Measurements from ENCODE around the gene TRAPPC10.
A peak's percentile ranks its signal among the peaks of the same experiment; 100 is the strongest.

The TRAPPC10 gene, protein sequence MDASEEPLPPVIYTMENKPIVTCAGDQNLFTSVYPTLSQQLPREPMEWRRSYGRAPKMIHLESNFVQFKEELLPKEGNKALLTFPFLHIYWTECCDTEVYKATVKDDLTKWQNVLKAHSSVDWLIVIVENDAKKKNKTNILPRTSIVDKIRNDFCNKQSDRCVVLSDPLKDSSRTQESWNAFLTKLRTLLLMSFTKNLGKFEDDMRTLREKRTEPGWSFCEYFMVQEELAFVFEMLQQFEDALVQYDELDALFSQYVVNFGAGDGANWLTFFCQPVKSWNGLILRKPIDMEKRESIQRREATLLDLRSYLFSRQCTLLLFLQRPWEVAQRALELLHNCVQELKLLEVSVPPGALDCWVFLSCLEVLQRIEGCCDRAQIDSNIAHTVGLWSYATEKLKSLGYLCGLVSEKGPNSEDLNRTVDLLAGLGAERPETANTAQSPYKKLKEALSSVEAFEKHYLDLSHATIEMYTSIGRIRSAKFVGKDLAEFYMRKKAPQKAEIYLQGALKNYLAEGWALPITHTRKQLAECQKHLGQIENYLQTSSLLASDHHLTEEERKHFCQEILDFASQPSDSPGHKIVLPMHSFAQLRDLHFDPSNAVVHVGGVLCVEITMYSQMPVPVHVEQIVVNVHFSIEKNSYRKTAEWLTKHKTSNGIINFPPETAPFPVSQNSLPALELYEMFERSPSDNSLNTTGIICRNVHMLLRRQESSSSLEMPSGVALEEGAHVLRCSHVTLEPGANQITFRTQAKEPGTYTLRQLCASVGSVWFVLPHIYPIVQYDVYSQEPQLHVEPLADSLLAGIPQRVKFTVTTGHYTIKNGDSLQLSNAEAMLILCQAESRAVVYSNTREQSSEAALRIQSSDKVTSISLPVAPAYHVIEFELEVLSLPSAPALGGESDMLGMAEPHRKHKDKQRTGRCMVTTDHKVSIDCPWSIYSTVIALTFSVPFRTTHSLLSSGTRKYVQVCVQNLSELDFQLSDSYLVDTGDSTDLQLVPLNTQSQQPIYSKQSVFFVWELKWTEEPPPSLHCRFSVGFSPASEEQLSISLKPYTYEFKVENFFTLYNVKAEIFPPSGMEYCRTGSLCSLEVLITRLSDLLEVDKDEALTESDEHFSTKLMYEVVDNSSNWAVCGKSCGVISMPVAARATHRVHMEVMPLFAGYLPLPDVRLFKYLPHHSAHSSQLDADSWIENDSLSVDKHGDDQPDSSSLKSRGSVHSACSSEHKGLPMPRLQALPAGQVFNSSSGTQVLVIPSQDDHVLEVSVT

DNA sequence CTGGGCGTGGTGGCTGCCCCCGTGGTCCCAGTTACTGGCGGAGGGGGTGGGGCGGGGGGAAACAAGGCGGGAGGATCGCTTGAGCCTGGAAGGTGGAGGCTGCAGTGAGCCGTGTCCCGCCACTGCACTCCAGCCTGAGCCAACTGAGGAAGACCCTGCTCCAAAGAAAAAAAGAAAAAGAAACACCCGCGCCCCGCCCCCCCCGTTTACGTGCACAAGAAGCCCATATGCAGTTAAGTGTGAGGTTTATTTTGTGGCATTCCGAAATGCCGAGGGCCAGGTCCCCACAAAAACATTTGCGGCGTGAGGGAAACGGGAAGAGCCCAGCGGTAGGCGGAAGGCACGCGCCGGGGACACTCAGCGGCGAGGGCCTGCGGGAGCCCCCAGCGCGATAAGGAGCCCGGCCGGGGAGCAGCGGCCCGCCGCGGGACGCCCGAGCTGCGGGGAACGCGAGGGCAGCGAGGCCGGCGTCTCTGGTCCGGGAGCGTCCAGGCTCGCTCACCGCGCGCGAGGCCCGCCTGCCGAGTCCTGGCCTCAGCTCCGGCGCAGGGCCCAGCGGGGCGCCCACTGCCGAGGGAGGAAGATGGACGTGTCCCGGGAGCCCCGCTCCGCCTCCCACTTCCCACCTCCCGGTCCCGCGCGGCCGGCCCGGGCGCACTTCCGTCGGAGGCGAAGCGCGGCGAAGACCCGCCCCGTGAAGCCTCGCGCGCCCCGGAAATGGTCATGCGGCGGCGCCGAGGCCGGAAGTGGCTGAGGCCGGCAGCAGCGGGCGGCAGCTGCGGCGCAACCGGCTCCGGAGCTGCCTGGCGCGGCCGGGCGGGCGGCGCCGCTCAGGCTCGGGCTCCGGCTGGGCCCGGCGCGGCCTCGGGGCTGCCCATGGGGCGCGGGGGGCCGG lies at the start of gene TRAPPC10:
TSS of gene TRAPPC10 (plus strand) at position 731 of the 895 bp plus-strand sequence. CDS start 185 bp downstream, outside the sequence.
- DNase-seq (ENCODE audit: low spot score), result peak; percentile 91

DNA sequence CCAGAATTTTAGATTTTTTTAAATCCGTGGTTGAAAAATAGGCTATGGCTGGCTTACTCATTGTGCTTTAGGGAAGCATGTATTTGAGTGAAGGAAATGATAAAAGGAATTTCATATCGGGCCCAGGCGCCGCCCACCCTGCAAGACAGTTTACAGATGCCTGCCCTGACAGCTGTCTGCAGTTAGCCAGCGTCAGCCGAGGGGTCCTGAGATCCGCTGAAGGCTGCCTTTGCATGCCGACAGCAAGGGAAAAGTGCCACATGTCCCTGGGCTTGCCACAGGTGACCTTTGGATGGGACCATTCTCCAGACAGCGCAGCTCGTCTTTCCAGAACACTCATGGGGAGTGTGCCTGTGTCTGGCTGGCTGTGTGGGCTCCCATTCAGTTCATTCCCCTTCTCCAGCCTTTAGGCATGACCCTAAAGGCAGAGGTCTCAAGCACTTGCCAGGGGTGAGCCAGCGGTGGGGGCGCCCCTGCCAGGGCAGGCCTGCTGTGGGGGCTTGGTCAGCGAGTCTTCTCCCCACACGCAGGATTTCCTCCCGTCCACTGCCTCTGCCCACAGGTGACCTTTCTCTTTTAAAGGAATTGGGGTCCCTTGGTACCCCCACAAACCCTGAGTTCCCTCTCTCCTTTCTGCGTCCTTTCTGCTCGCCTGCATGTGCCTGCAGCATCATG lies 46.1 kb upstream of the TRAPPC10 start:
- no peak for DNase-seq (ENCODE audit: low spot score)

DNA sequence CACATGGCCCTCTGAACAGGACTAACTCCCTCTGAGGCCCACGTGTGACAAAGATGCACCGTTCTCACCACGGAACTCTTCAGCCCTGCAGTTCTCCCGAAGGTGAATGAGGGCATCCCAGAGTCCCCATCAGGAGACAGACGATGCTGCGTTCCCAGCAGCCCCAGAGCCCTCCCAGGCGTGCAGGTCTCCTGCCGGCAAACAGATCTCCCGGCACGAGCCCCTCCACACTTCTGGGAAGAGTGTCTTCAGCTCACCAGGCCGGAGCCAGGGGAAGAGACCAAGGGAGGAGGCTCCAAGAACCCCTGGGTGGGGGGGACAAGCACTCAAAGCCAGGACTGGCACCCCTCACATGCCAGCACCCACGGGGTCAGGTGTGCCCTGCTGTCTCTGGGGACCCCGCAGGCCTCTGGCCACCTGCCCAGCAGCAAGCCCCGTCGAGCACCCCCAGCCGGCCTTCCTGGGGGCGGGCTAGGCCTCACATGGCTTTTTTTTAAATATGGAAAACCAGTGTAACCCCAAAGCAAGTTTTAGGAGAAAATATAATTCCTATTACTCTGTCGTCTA lies 45.1 kb upstream of the TRAPPC10 start:
- DNase-seq (ENCODE audit: low spot score), result no peak

DNA sequence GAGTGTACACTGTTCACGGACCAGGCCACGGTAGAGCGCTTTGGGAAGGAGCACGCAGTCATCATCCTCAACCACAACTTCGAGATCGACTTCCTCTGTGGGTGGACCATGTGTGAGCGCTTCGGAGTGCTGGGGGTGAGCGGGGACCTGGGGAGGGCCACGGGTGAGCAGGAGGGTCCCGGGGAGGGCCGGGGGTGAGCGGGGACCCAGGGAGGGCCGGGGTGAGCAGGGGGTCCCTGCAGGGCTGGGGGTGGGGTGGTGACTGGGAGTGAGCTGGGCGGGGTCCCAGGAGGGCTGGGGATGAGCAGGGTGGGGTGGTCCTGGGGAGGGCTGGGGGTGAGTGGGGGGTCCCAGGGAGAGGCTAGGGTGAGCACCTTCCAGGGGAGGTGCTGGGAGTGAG lies 44.1 kb upstream of the TRAPPC10 start:
- DNase-seq (ENCODE audit: low spot score), result no peak

DNA sequence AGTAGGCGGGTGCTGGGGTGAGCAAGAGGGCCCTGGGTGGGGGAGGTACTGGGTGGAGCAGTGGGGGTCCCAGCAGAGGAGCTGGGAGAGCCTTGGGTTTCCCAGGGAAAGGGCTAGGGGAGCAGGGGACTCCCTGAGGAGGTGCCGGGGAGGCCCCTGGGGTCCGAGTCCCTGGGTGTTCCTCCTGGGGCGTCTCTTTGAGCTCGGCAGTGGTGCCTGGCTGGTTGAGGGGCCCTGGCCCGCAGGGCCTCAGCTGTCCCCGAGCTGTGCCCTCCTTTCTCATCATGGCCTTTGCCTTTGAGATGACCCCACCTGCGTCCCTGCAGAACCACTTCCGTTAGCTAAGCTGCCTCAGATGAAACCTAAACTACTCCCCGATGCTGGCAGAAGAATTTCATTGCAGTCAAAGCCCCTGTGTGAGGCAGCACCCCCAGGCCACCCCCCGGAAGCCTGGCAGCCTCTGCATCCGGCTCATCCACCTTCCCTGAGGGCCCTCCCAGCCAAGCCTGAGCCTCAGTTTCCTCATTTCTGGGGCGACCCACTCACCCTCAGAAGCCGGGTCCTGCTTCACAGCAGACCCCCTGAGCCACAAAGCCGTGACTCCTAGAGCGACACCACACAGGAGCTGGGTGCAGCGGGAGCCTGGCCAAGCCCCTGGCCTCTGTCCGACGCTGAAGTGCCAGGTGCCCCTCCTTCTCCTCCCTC lies 43.5 kb upstream of the TRAPPC10 start:
- no peak for DNase-seq (ENCODE audit: low spot score)

DNA sequence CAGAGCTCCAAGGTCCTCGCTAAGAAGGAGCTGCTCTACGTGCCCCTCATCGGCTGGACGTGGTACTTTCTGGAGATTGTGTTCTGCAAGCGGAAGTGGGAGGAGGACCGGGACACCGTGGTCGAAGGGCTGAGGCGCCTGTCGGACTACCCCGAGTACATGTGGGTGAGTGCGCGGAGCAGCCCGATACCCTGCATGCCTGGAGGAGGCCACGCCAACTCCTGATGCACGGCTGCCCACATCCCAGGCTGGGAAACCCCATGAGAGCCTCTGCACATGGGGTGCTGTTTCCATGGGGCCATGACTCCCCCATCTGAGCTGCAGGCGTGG lies 43.0 kb upstream of the TRAPPC10 start:
- no peak for DNase-seq (ENCODE audit: low spot score)

DNA sequence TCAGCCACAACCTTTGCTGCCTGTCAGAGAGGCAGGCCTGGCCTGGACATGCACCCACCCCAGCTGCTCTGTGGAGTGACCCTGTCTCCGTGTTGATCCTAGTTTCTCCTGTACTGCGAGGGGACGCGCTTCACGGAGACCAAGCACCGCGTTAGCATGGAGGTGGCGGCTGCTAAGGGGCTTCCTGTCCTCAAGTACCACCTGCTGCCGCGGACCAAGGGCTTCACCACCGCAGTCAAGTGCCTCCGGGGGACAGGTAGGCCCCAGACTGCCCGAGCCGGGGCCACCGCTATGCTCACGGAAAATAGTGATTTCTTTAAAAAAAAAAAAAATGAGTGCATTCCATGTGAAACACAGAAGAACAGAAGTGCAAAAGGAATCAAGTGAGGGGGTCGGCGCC lies 41.6 kb upstream of the TRAPPC10 start:
- no peak for DNase-seq (ENCODE audit: low spot score)

DNA sequence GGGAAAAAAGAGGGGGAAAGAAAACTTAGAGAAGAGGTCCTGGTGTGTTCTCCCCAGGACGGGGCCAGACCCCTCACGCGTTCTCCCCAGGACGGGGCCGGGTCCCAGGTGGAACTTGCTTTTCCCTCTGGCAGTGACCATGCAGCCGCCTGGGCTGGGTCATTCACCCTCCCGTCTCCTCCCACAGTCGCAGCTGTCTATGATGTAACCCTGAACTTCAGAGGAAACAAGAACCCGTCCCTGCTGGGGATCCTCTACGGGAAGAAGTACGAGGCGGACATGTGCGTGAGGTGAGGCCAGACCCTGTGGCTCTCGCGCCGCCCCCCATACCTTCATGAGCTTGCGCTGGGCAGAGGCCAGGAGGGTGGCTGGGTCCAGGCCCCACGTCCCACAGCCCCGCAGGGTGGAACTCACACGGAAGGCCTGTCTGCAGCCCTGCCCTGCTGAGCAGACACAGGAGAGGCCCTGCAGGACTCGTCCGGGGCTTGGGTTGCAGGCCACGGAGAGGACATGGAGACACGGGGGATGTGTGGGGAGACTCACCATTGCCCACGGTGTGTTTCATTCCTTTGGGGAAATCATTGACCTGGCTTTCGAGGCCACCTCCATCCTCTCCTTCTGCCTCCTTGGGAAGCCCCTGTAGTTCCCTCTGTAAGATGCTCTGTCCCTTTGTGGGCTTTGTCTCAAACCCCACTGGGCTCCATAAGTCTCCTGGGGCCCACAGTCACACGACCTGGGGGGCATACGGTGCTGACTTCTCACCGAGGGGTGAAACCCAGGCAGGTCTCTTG lies 40.7 kb upstream of the TRAPPC10 start:
- no peak for DNase-seq (ENCODE audit: low spot score)

DNA sequence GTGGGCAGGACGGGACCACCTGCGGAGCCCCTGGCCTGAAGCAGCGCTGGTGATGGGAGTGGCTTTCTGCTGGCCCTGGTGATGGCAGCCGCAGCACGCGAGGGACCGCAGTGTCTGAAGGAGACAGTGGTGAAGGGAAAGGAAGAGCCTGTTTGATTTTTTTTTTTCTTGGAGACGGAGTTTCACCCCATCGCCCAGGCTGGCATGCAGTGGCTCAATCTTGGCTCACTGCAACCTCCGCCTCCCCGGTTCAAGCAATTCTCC lies 40.2 kb upstream of the TRAPPC10 start:
- DNase-seq (ENCODE audit: low spot score), result no peak

DNA sequence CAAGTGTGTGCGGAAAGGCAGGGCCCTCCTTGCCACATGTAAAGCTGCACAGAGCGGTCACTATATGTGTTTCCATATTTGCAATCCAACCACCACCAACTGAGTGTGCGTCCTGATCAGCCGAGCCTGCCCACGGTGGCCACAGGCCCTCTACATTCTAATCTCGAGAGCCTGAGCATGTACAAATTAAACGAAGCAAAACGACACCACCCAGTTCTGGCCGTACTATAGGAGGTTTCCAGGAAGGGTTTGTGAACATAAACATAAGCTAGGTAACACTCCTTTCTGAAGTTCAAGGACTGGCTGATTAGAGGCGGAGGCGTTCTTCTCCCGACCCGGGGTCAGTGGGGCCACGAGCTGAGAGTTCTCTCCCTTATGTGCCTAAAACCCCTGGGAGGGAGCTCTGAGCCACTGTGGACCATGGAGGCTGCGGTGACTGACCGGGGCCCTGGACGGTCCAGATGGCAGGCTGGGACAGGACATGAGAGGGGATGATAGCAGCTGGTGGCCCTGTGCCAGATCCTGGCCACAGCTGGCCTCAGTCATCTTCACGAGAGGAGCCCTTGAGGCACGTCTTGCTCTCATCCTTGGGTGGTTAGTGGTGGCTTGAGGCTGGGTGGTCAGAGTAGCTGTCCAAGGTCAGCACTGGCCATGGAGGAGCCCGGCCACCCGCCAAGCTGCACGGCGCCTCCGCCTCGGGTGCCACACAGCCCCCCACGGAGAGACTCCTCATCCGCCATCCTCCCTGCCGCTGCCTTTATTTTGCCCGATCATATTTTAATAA lies 39.1 kb upstream of the TRAPPC10 start:
- no peak for DNase-seq (ENCODE audit: low spot score)

DNA sequence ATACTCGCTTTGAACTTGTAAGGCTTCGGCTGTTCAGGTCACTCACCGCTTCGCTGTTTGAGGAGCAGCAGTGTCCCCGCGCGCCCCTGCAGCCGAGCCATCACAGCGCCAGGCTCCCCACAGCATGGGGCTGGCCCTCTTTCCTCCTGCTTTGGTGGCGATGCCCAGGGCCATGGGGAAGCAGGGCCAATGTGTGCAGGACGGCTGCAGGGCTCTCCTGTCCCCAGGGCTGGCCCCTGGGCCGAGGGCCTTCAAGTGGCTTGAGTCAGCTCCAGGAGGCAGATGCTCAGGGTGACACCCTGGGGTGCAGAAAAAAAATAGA lies 38.5 kb upstream of the TRAPPC10 start:
- DNase-seq (ENCODE audit: low spot score), result no peak

DNA sequence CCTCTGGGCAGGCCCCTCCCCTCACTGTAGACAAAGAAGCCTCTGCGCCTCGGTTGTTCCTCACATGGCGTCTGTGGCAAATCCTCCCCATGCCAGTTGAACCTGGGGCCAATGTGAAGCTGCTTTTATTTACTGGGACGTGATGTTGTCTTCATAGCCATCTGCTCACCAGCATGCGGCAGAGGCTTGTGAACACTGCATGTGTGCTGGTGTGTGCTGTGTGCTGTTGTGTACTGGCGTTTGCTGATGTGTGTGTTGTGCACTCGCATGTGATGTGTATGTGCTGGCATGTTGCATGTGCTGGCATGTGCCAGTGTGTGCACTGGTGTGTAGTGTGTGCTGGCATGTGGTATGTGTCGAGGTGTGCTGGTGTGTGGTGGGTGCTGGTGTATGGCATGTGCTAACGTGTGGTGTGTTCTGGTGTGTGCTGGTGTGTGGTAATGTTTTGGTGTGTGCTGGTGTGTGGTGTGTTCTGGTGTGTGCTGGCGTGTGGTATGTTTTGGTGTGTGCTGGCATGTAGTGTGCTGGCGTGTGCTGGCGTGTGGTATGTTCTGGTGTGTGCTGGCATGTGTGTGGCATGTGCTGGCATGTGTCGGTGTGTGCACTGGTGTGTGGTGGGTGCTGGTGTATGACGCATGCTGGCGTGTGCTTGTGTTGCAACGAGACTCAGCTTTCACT lies 37.2 kb upstream of the TRAPPC10 start:
- DNase-seq (ENCODE audit: low spot score), result no peak

DNA sequence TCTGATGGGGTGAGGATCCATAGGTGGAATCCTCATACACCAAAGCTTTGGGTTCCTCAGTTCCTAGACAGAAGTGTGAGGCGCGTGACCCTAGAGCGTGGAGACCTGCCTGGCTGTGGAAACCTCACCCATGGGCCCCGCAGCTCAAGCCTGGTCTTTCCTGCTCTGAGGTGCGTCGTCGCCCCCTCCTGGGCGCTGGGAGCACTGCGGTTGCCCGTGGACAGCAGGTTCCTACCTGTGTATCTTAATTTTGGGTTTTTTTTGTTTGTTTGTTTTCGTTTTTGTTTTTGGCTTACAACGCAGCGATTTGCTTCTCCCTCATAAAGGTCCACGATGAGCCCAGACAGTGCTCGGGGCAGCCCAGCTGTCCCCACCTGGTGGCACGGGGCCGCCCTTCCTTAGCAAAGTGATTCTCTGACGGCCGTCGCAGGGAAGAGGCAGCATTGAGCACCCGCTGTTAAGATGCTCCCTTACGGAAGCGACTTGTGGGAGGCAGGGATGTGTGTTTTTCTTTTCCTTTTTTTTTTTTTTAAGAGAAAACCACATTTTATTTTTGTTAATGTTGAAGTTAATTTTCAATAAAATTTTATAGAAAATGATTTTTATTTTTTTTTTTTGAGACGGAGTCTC lies 36.5 kb upstream of the TRAPPC10 start:
- DNase-seq (ENCODE audit: low spot score), result peak; percentile 86

DNA sequence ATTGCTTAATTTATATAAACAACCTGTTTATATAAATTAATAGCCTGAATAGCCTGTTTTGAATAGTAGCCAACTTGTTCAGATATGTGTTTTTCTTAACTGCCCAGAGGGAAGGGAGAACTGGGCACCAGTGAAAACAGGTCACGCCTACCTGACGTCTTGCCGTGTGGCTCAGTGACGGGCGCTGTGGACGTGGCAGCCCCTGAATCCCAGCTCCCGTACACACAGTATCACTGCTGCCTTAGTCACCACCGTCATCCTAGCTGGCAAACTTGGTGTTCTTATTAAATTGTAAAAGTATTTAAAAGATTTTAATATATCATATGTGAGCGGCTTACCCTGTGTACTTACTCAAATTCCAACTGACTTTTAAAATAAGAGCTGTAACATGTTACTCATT lies 35.4 kb upstream of the TRAPPC10 start:
- no peak for DNase-seq (ENCODE audit: low spot score)

DNA sequence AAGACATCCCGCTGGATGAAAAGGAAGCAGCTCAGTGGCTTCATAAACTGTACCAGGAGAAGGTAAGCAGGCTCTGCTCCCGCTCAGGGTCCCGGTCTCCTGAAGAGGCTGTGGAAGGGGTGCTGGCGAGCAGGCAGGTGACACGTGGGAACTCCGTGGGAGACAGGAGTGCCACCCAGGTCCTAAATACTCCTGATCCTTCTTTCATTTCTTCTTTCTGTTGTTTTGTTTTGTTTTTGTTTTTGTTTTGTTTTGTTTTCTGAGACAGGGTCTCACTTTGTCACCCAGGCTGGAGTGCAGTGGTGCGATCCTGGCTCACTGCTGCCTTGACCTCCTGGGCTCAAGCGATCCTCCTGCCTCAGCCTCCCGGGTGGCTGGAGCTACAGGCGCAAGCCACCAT lies 34.0 kb upstream of the TRAPPC10 start:
- DNase-seq (ENCODE audit: low spot score), result no peak

DNA sequence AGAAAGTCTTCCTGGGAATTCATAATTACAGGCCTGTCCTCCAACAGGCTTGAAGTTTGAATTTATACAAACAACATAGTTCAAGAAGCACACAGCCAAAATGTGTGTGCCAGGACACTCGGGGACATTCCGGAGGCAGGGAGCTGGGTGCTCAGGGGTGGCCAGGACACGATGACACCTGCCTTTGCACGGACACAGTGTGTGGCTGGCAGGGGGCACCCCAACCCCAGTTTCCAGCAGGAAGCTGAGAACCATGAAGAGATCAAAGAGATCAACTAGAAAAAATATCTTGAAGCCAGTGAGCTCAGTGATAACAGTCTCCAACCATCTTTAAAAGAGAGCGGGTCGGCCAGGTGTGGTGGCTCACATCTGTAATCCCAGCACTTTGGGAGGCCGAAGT lies 32.5 kb upstream of the TRAPPC10 start:
- no peak for DNase-seq (ENCODE audit: low spot score)

DNA sequence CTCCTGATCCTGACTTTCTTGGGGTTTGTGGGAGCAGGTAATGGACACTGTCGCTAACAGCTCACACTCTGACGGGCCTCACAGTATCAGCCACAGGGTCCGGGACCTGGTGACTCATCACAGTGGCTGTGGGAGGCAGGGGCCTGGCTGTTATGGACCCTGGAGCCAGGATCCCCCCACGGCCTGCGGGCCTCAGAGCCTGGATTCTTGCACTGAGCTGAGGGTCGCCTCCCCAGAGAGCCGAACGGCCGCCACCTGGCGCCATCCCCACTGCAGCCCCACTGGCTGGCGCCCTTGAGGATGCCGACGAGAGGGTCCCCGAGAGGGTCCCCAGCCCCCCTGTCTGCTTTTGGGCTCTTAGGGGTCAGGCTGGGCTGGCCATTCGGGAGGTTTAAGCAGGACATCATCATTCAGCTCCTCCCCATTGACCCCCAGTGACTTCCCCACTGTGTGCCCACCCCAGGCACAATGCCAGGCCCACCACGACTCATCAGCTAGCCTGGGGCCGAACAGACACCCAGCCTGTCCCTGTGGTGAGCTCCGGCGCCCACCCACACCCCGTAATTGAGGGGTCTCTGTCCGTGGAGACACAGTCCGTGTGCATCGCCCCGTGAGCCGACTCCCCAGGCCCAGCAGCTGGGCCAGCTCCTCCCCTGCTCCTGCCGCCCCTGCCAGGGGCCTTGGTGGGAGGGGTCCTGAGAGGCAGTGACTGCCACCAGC lies 30.8 kb upstream of the TRAPPC10 start:
- DNase-seq (ENCODE audit: low spot score), result no peak
